GM10248 (cell line): ENCODE results near the gene SNAI3.
A peak's percentile ranks its signal among the peaks of the same experiment; 100 is the strongest.

Experiments
- CTCF ChIA-PET: fragments of 300-600 bp; sonication (Branson Sonifier 250); formaldehyde crosslinking; extraction: SDS; loops from one replicate; lab custom pipeline; 2021; ENCODE audit warnings: antibody characterized with exemption; lab: Yijun Ruan, JAX
- POLR2A ChIA-PET: fragments of 350-650 bp; sonication (Branson Sonifier 250); formaldehyde crosslinking; extraction: SDS; loops from one replicate; lab custom pipeline; 2020; ENCODE audit warnings: antibody characterized with exemption; lab: Yijun Ruan, JAX
- DNase-seq: peaks from one replicate; pipeline ENCODE4 v3.0.0; 2012; ENCODE audit errors: extremely low spot score
- CTCF ChIP-seq: IDR thresholded peaks from 2 replicates; pipeline ENCODE4 v1.5.1; 2012; ENCODE audit warnings: mild to moderate bottlenecking, low read depth; ENCODE audit errors: extremely low read depth, missing control alignments, control extremely low read depth

SNAI3 gene

GRCh38 chr16:88631384-88631783 lies 54.9 kb downstream of the SNAI3 start:
- TF ChIP-seq CTCF = no peak
- CTCF ChIA-PET = no interaction called here
- DNase-seq = no peak
- POLR2A ChIA-PET = interaction anchor here (0.6 kb wide), 1 partner anchor 29 kb away, joined by 5 read pairs; no protein-coding TSS in a partner anchor

GRCh38 chr16:88630941-88631340 lies 55.4 kb downstream of the SNAI3 start:
- ChIA-PET CTCF (no interaction called here), POLR2A (interaction anchor here (0.6 kb wide), 1 partner anchor 28 kb away, joined by 5 read pairs; no protein-coding TSS in a partner anchor)
- no peak for DNase-seq
- no peak for TF ChIP-seq CTCF

GRCh38 chr16:88630433-88630832 lies 55.9 kb downstream of the SNAI3 start:
- ChIA-PET POLR2A (no interaction called here), CTCF (interaction anchor here (2.3 kb wide), 1 partner anchor 10 kb away, joined by 7 read pairs; no protein-coding TSS in a partner anchor)
- TF ChIP-seq CTCF = no peak
- no peak for DNase-seq

- ChIA-PET CTCF (interaction anchor here (1.5 to 2.3 kb wide), 2 partner anchors 10 to 12 kb away, joined by 3 to 7 read pairs; no protein-coding TSS in a partner anchor), POLR2A (no interaction called here)
- no peak for DNase-seq
- no peak for TF ChIP-seq CTCF
Measured at GRCh38 chr16:88629835-88630234, 56.5 kb downstream of the SNAI3 start.

GRCh38 chr16:88628512-88628974 lies 57.8 kb downstream of the SNAI3 start:
- POLR2A ChIA-PET = no interaction called here
- CTCF ChIA-PET = interaction anchor here (1.5 to 2.3 kb wide), 2 partner anchors 8 to 11 kb away, joined by 3 to 7 read pairs; no protein-coding TSS in a partner anchor
- no peak for DNase-seq
- TF ChIP-seq CTCF = peak; percentile 31
